Activated B cell treated with CpG ODN at 0.5 μM for 24 hours (primary cell): Measurements from ENCODE around the gene BCL2L14. TPM values are rescaled to one million over a fixed set of nuclear protein-coding genes. Genes with fewer than 3 reads are reported as not detected.

ENCODE experiments used
- ATAC-seq: fragments of 200-7000 bp; cut with Tn5 transposase; one replicate; pipeline ENCODE4 v1.10.0; 2021; ENCODE audit warnings: low read depth, mild to moderate bottlenecking, moderate library complexity
- CTCF ChIA-PET: fragments of 350-600 bp; sonication (Branson Sonifier 250); formaldehyde crosslinking; loops from one replicate; lab custom pipeline; 2021; ENCODE audit warnings: antibody characterized with exemption; lab: Charles Lee
- POLR2A ChIA-PET: fragments of 350-600 bp; sonication (Branson Sonifier 250); formaldehyde crosslinking; loops from one replicate; lab custom pipeline; 2021; ENCODE audit warnings: antibody characterized with exemption; lab: Charles Lee
- DNase-seq: peaks from one replicate; pipeline ENCODE4 v3.0.0; 2022
- H3K27ac Mint-ChIP-seq: one replicate; pipeline ENCODE4 v1.8.0; 2020; ENCODE audit warnings: mixed read lengths
- H3K27me3 Mint-ChIP-seq: one replicate; pipeline ENCODE4 v1.8.0; 2021; ENCODE audit warnings: mixed read lengths
- H3K36me3 Mint-ChIP-seq: one replicate; pipeline ENCODE4 v1.8.0; 2021; ENCODE audit warnings: low read depth, mixed read lengths
- H3K4me1 Mint-ChIP-seq: one replicate; pipeline ENCODE4 v1.8.0; 2021; ENCODE audit warnings: mixed read lengths
- H3K4me3 Mint-ChIP-seq: one replicate; pipeline ENCODE4 v1.8.0; 2020; ENCODE audit warnings: mild to moderate bottlenecking, mixed read lengths
- H3K9me3 Mint-ChIP-seq: one replicate; pipeline ENCODE4 v1.8.0; 2020; ENCODE audit warnings: mixed read lengths
- CTCF ChIP-seq: fragments of 200-600 bp; IDR thresholded peaks from one replicate; pipeline ENCODE4 v1.8.0; 2022; ENCODE audit warnings: antibody characterized with exemption, mild to moderate bottlenecking
- intact Hi-C: fragments of 100-400 bp; cut with micrococcal nuclease; formaldehyde crosslinking; loops from one replicate; pipeline ENCODE4 v1.15.1; 2024
- total RNA-seq: library from RNA; stranded (reverse); gene quantifications from 2 replicates; pipeline ENCODE4 v1.2.3, GENCODE V29; 2022

The BCL2L14 gene
- total RNA-seq, 1 donor from 2014 or later, result not detected

- Mint-ChIP-seq H3K27me3 (peaks cover 5% of the 10 kb centered on the region), H3K4me3 (no peak overlapping the region), H3K9me3 (no peaks in the 10 kb centered on the region), H3K4me1 (no peaks in the 10 kb centered on the region), H3K27ac (no peak overlapping the region), H3K36me3 (no peaks in the 10 kb centered on the region)
- no peak for TF ChIP-seq CTCF
- no peak for ATAC-seq
- CTCF ChIA-PET, result no interaction called here
- no peak for DNase-seq
- POLR2A ChIA-PET, result no interaction called here
- intact Hi-C loops, result no loop called here
Observed at GRCh38 chr12:12083688-12084087, 12.9 kb downstream of the BCL2L14 start.

GRCh38 chr12:12086362-12086761, 15.6 kb downstream of the BCL2L14 start:
- Mint-ChIP-seq H3K9me3 (no peaks in the 10 kb centered on the region), H3K4me1 (no peaks in the 10 kb centered on the region), H3K27me3 (peaks cover 11% of the 10 kb centered on the region), H3K27ac (no peak overlapping the region), H3K4me3 (no peak overlapping the region), H3K36me3 (no peaks in the 10 kb centered on the region)
- intact Hi-C loops, result no loop called here
- CTCF ChIA-PET, result no interaction called here
- POLR2A ChIA-PET, result no interaction called here
- TF ChIP-seq CTCF, result no peak
- DNase-seq (no peak), ATAC-seq (no peak)

GRCh38 chr12:12086973-12087692, 16.4 kb downstream of the BCL2L14 start:
- ChIA-PET CTCF (no interaction called here), POLR2A (no interaction called here)
- intact Hi-C loops, result no loop called here
- no peak for TF ChIP-seq CTCF
- DNase-seq, result no peak
- H3K27me3 Mint-ChIP-seq, result peaks cover 14% of the 10 kb centered on the region
- no peak overlapping the region for H3K4me3 Mint-ChIP-seq
- no peaks in the 10 kb centered on the region for H3K9me3 Mint-ChIP-seq
- no peaks in the 10 kb centered on the region for H3K36me3 Mint-ChIP-seq
- no peak for ATAC-seq
- H3K4me1 Mint-ChIP-seq, result no peaks in the 10 kb centered on the region
- H3K27ac Mint-ChIP-seq, result no peak overlapping the region

GRCh38 chr12:12087693-12088034, 16.9 kb downstream of the BCL2L14 start:
- POLR2A ChIA-PET, result no interaction called here
- TF ChIP-seq CTCF, result no peak
- intact Hi-C loops, result no loop called here
- Mint-ChIP-seq H3K36me3 (no peaks in the 10 kb centered on the region), H3K27me3 (peaks cover 14% of the 10 kb centered on the region), H3K4me1 (no peaks in the 10 kb centered on the region), H3K27ac (no peak overlapping the region), H3K4me3 (no peak overlapping the region), H3K9me3 (no peaks in the 10 kb centered on the region)
- CTCF ChIA-PET, result no interaction called here
- DNase-seq, result no peak
- no peak for ATAC-seq

GRCh38 chr12:12088147-12088546, 17.4 kb downstream of the BCL2L14 start:
- no peak for TF ChIP-seq CTCF
- no peaks in the 10 kb centered on the region for H3K4me1 Mint-ChIP-seq
- H3K9me3 Mint-ChIP-seq, result no peaks in the 10 kb centered on the region
- ATAC-seq, result no peak
- no peak overlapping the region for H3K27ac Mint-ChIP-seq
- H3K27me3 Mint-ChIP-seq, result peaks cover 18% of the 10 kb centered on the region
- intact Hi-C loops, result no loop called here
- H3K36me3 Mint-ChIP-seq, result no peaks in the 10 kb centered on the region
- H3K4me3 Mint-ChIP-seq, result no peak overlapping the region
- ChIA-PET POLR2A (no interaction called here), CTCF (no interaction called here)
- no peak for DNase-seq
